Astrocyte (in vitro differentiated cells and primary cell): ENCODE results near the gene PDZK1. TPM values are rescaled to one million over a fixed set of nuclear protein-coding genes. Genes with fewer than 3 reads are reported as not detected.
"Not testable (repeated sequence)": the region's sequence is repeated elsewhere in the genome, so short reads cannot be mapped to it uniquely, and the experiment has no call there.

ENCODE experiments used
- DNase-seq: peaks from one replicate; pipeline ENCODE4 v3.0.0-alpha.2; 2010; ENCODE audit warnings: low read depth
- FAIRE-seq: peaks from 2 replicates; lab custom pipeline; 2011; peaks lifted over from hg19 to GRCh38; lab: Jason Lieb, UNC
- H2AFZ ChIP-seq: 2 replicates; pipeline ENCODE4 v1.6.0; 2012; ENCODE audit warnings: low read depth, low read length, inconsistent platforms
- H3K27ac ChIP-seq: 2 replicates; pipeline ENCODE4 v1.5.1; 2011; ENCODE audit warnings: low read depth, low read length, inconsistent platforms
- H3K27me3 ChIP-seq: 2 replicates; pipeline ENCODE4 v1.6.0; 2011; ENCODE audit warnings: low read length, inconsistent platforms; ENCODE audit not compliant: insufficient read depth
- H3K36me3 ChIP-seq: 2 replicates; pipeline ENCODE4 v1.5.1; 2011; ENCODE audit warnings: low read length, inconsistent platforms; ENCODE audit not compliant: insufficient read depth
- H3K4me1 ChIP-seq: 2 replicates; pipeline ENCODE4 v1.5.1; 2011; ENCODE audit warnings: low read length, inconsistent platforms; ENCODE audit not compliant: insufficient read depth
- H3K4me2 ChIP-seq: 2 replicates; pipeline ENCODE4 v1.6.0; 2012; ENCODE audit warnings: low read length, inconsistent platforms
- H3K4me3 ChIP-seq: 2 replicates; pipeline ENCODE4 v1.5.1; 2011; ENCODE audit warnings: low read depth, mild to moderate bottlenecking, low read length, inconsistent platforms; ENCODE audit not compliant: insufficient read depth
- H3K79me2 ChIP-seq: 2 replicates; pipeline ENCODE4 v1.6.0; 2012; ENCODE audit warnings: mild to moderate bottlenecking, low read length, inconsistent platforms; ENCODE audit not compliant: insufficient read depth
- H3K9ac ChIP-seq: 2 replicates; pipeline ENCODE4 v1.6.0; 2012; ENCODE audit warnings: mild to moderate bottlenecking, low read length, inconsistent platforms
- H3K9me3 ChIP-seq: 2 replicates; pipeline ENCODE4 v1.5.1; 2012; ENCODE audit warnings: low read depth, mild to moderate bottlenecking, low read length, inconsistent platforms; ENCODE audit not compliant: insufficient read depth
- H4K20me1 ChIP-seq: 2 replicates; pipeline ENCODE4 v1.6.0; 2012; ENCODE audit warnings: low read length, inconsistent platforms; ENCODE audit not compliant: insufficient read depth
- H3K27ac Mint-ChIP-seq: one replicate; pipeline ENCODE4 v1.8.0; 2021; ENCODE audit warnings: mild to moderate bottlenecking, mixed read lengths; ENCODE audit not compliant: unreplicated experiment
- H3K27me3 Mint-ChIP-seq: one replicate; pipeline ENCODE4 v1.8.0; 2021; ENCODE audit warnings: low read depth, mixed read lengths; ENCODE audit not compliant: unreplicated experiment
- H3K36me3 Mint-ChIP-seq: one replicate; pipeline ENCODE4 v1.8.0; 2021; ENCODE audit warnings: low read depth, mixed read lengths; ENCODE audit not compliant: unreplicated experiment
- H3K4me1 Mint-ChIP-seq: one replicate; pipeline ENCODE4 v1.8.0; 2021; ENCODE audit warnings: low read depth, mixed read lengths; ENCODE audit not compliant: unreplicated experiment
- H3K4me3 Mint-ChIP-seq: one replicate; pipeline ENCODE4 v1.8.0; 2021; ENCODE audit warnings: mild to moderate bottlenecking, moderate library complexity, mixed read lengths; ENCODE audit not compliant: unreplicated experiment
- H3K9me3 Mint-ChIP-seq: one replicate; pipeline ENCODE4 v1.8.0; 2021; ENCODE audit warnings: mild to moderate bottlenecking, mixed read lengths; ENCODE audit not compliant: unreplicated experiment
- total RNA-seq: library from RNA; stranded (reverse); gene quantifications from 2 replicates; pipeline ENCODE4 v1.2.1, GENCODE V29; 2021

PDZK1 gene
- total RNA-seq, 1 donor from 2014 or later, result 0.68 TPM

DNA sequence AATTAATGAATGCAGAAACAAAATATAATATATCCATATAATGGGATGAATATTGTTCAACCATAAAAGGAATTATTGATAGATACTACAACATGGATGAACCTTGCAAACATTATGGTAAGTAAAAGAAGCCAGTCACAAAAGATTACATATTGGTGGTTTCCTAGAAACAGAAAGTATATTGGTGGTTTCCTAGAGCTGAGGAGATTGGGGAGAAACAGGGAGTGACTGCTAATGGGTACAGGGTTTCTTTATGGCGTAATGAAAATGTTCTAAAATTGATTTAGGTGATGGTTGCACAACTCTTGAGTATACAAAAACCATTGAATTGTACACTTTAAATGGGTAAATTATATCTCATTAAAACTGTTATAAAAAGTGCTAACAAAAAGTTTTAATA, 85.0 kb downstream of the PDZK1 start:
- H3K36me3 Mint-ChIP-seq, FAIRE-seq: not testable (repeated sequence)

More for the DNA sequence above, 85.0 kb downstream of the PDZK1 start:
- not testable (repeated sequence) for H3K27ac Mint-ChIP-seq, H3K9ac ChIP-seq, H3K4me3 Mint-ChIP-seq, H4K20me1 ChIP-seq, H3K4me3 ChIP-seq, H3K27me3 ChIP-seq, H3K4me1 Mint-ChIP-seq, H3K79me2 ChIP-seq, H3K27ac ChIP-seq, H3K4me1 ChIP-seq, H3K9me3 Mint-ChIP-seq, H3K36me3 ChIP-seq, H3K4me2 ChIP-seq, H3K27me3 Mint-ChIP-seq, H2AFZ ChIP-seq, DNase-seq, H3K9me3 ChIP-seq

Other genes with a start within 250 kb of the PDZK1 start
- 16.9 and 19.1 TPM in 2 replicates for gene GPR89A, start 99.4 kb downstream of the PDZK1 start, total RNA-seq
- gene CD160, start 12.1 kb upstream of the PDZK1 start, total RNA-seq, result not detected in 2 replicates
- 15.2 and 15.3 TPM in 2 replicates for gene RNF115, start 116.7 kb upstream of the PDZK1 start, total RNA-seq
- 39.0 and 43.3 TPM in 2 replicates for gene POLR3C, start 116.8 kb upstream of the PDZK1 start, total RNA-seq
- gene NUDT17, start 138.3 kb upstream of the PDZK1 start, total RNA-seq, result 2.6 and 3.3 TPM in 2 replicates
- gene PIAS3, start 151.7 kb upstream of the PDZK1 start, total RNA-seq, result 42.6 and 49.9 TPM in 2 replicates
- 0.07 and 0.16 TPM in 2 replicates for gene ANKRD35, start 178.5 kb upstream of the PDZK1 start, total RNA-seq
- 0.65 and 1.0 TPM in 2 replicates for gene ITGA10, start 202.7 kb upstream of the PDZK1 start, total RNA-seq
- 19.9 and 20.7 TPM in 2 replicates for gene PEX11B, start 211.3 kb upstream of the PDZK1 start, total RNA-seq
- 157 and 177 TPM in 2 replicates for gene RBM8A, start 220.1 kb upstream of the PDZK1 start, total RNA-seq